Renal cortical epithelial cell (primary cell): Measurements from ENCODE around the gene DONSON. TPM values are rescaled to one million over a fixed set of nuclear protein-coding genes. Genes with fewer than 3 reads are reported as not detected.

Experiments used
- DNase-seq: peaks from one replicate; pipeline ENCODE4 v3.0.0-alpha.2; 2011; ENCODE audit warnings: low read depth
- total RNA-seq: library from RNA; depleted of rRNA; stranded (reverse); fragments of >200 nt; gene quantifications from 2 replicates; pipeline ENCODE4 v1.2.3, GENCODE V29; 2014

The DONSON gene
- total RNA-seq, 1 donor from 2014 or later: 13.7 TPM

- no peak for DNase-seq
Observed at GRCh38 chr21:33561373-33561772, 27.1 kb downstream of the DONSON start.

GRCh38 chr21:33560965-33561364, 27.5 kb downstream of the DONSON start:
- no peak for DNase-seq

GRCh38 chr21:33559813-33560212, 28.7 kb downstream of the DONSON start:
- no peak for DNase-seq

GRCh38 chr21:33558777-33559421, 29.6 kb downstream of the DONSON start:
- no peak for DNase-seq

GRCh38 chr21:33557447-33557846, 31.0 kb downstream of the DONSON start:
- no peak for DNase-seq

- DNase-seq: no peak
Observed at GRCh38 chr21:33554982-33555344, 33.5 kb downstream of the DONSON start.

GRCh38 chr21:33554236-33554981, 34.1 kb downstream of the DONSON start:
- DNase-seq: no peak

- DNase-seq: no peak
Observed at GRCh38 chr21:33552999-33553598, 35.4 kb downstream of the DONSON start.

- no peak for DNase-seq
Observed at GRCh38 chr21:33552093-33552998, 36.1 kb downstream of the DONSON start.

- DNase-seq: no peak
Observed at GRCh38 chr21:33551664-33552063, 36.8 kb downstream of the DONSON start.

GRCh38 chr21:33550772-33551660, 37.5 kb downstream of the DONSON start:
- DNase-seq: no peak

GRCh38 chr21:33549848-33550771, 38.4 kb downstream of the DONSON start:
- DNase-seq: no peak

GRCh38 chr21:33546086-33546485, 42.4 kb downstream of the DONSON start:
- DNase-seq: no peak

GRCh38 chr21:33544451-33545195, 43.9 kb downstream of the DONSON start:
- DNase-seq: no peak

GRCh38 chr21:33543505-33544129, 44.9 kb downstream of the DONSON start:
- DNase-seq: no peak

- peak; percentile 96 for DNase-seq
Observed at GRCh38 chr21:33542640-33543504, 45.6 kb downstream of the DONSON start, which contains the start of gene SON. Gene SON (plus strand): TSS chr21:33543038. CDS start chr21:33543093, 55 bp downstream.
